Muscle of leg (tissue), 16 donors: ENCODE data around the gene RLF. TPM values are rescaled to one million over a fixed set of nuclear protein-coding genes. Genes with fewer than 3 reads are reported as not detected.

ENCODE experiments used
- DNase-seq: peaks from one replicate; pipeline ENCODE4 v3.0.0; 2013
- H3K27ac ChIP-seq: one replicate; pipeline ENCODE4 v1.5.1; 2013; ENCODE audit warnings: mild to moderate bottlenecking, low read length, control low read depth
- H3K27me3 ChIP-seq: one replicate; pipeline ENCODE4 v1.6.1; 2013; ENCODE audit warnings: low read length; ENCODE audit not compliant: control insufficient read depth, insufficient read depth
- H3K36me3 ChIP-seq: one replicate; pipeline ENCODE4 v1.6.1; 2013; ENCODE audit warnings: low read length; ENCODE audit not compliant: control insufficient read depth, insufficient read depth
- H3K4me1 ChIP-seq: one replicate; pipeline ENCODE4 v1.6.1; 2013; ENCODE audit warnings: low read length; ENCODE audit not compliant: control insufficient read depth, insufficient read depth
- H3K4me3 ChIP-seq: one replicate; pipeline ENCODE4 v1.5.1; 2013; ENCODE audit warnings: low read length, control low read depth
- H3K9me3 ChIP-seq: replicated peaks from 2 replicates; pipeline ENCODE4 v1.6.1; 2013; ENCODE audit warnings: low read depth, low read length; ENCODE audit not compliant: control insufficient read depth
- WGBS: methylation state at CpG from one replicate; pipeline ENCODE4 v1.1.5; 2013; ENCODE audit warnings: missing lambda C conversion rate; ENCODE audit not compliant: insufficient coverage; 5-methylcytosine and 5-hydroxymethylcytosine counted together
- long read RNA-seq, 11 donors: transcript quantifications; one replicate each; lab custom pipeline, GENCODE V29; 2026
- polyA plus RNA-seq, 8 donors: library from polyadenylated mRNA; unstranded; fragments of 120-200 nt; gene quantifications; one replicate each; pipeline versions ENCODE4 v1.2.1 to v1.2.3, GENCODE V29; 2013; ENCODE audit warnings: inconsistent platforms in 1 of 8, low replicate concordance in 1 of 8; ENCODE audit not compliant: insufficient read length in 8 of 8, insufficient read depth in 1 of 8
- total RNA-seq: library from RNA; stranded (reverse); fragments of 120-200 nt; gene quantifications from one replicate; pipeline ENCODE4 v1.2.4, GENCODE V29; 2013

RLF gene, protein sequence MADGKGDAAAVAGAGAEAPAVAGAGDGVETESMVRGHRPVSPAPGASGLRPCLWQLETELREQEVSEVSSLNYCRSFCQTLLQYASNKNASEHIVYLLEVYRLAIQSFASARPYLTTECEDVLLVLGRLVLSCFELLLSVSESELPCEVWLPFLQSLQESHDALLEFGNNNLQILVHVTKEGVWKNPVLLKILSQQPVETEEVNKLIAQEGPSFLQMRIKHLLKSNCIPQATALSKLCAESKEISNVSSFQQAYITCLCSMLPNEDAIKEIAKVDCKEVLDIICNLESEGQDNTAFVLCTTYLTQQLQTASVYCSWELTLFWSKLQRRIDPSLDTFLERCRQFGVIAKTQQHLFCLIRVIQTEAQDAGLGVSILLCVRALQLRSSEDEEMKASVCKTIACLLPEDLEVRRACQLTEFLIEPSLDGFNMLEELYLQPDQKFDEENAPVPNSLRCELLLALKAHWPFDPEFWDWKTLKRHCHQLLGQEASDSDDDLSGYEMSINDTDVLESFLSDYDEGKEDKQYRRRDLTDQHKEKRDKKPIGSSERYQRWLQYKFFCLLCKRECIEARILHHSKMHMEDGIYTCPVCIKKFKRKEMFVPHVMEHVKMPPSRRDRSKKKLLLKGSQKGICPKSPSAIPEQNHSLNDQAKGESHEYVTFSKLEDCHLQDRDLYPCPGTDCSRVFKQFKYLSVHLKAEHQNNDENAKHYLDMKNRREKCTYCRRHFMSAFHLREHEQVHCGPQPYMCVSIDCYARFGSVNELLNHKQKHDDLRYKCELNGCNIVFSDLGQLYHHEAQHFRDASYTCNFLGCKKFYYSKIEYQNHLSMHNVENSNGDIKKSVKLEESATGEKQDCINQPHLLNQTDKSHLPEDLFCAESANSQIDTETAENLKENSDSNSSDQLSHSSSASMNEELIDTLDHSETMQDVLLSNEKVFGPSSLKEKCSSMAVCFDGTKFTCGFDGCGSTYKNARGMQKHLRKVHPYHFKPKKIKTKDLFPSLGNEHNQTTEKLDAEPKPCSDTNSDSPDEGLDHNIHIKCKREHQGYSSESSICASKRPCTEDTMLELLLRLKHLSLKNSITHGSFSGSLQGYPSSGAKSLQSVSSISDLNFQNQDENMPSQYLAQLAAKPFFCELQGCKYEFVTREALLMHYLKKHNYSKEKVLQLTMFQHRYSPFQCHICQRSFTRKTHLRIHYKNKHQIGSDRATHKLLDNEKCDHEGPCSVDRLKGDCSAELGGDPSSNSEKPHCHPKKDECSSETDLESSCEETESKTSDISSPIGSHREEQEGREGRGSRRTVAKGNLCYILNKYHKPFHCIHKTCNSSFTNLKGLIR (N-terminal part only)
- 21.6 TPM for total RNA-seq
- 10 to 100 TPM; 11.4 to 17.6 (median 14.0) TPM for polyA plus RNA-seq
- long read RNA-seq, donor 1, full-length matches to known transcripts = 1 of 1 reads
- long read RNA-seq, donor 1, partial matches to known transcripts = 0 of 1 reads
- long read RNA-seq, donor 1, other reads (novel, unspliced or antisense) = 0 of 1 reads
- long read RNA-seq, donor 2, full-length matches to known transcripts = 2 of 2 reads
- long read RNA-seq, donor 2, partial matches to known transcripts = 0 of 2 reads
- long read RNA-seq, donor 2, other reads (novel, unspliced or antisense) = 0 of 2 reads
- long read RNA-seq, donor 3, full-length matches to known transcripts = 6 of 6 reads
- long read RNA-seq, donor 3, partial matches to known transcripts = 0 of 6 reads
- long read RNA-seq, donor 3, other reads (novel, unspliced or antisense) = 0 of 6 reads
- long read RNA-seq, donor 4, full-length matches to known transcripts = 1 of 1 reads
- long read RNA-seq, donor 4, partial matches to known transcripts = 0 of 1 reads
- long read RNA-seq, donor 4, other reads (novel, unspliced or antisense) = 0 of 1 reads
- long read RNA-seq, donor 5, full-length matches to known transcripts = 4 of 10 reads
- long read RNA-seq, donor 5, partial matches to known transcripts = 6 of 10 reads
- long read RNA-seq, donor 5, other reads (novel, unspliced or antisense) = 0 of 10 reads
- long read RNA-seq, donor 6, full-length matches to known transcripts = 4 of 4 reads
- long read RNA-seq, donor 6, partial matches to known transcripts = 0 of 4 reads
- long read RNA-seq, donor 6, other reads (novel, unspliced or antisense) = 0 of 4 reads
- long read RNA-seq, donor 7, full-length matches to known transcripts = 3 of 3 reads
- long read RNA-seq, donor 7, partial matches to known transcripts = 0 of 3 reads
- long read RNA-seq, donor 7, other reads (novel, unspliced or antisense) = 0 of 3 reads
- long read RNA-seq, donor 8, full-length matches to known transcripts = 4 of 4 reads
- long read RNA-seq, donor 8, partial matches to known transcripts = 0 of 4 reads
- long read RNA-seq, donor 8, other reads (novel, unspliced or antisense) = 0 of 4 reads
- long read RNA-seq, donor 9, full-length matches to known transcripts = 3 of 3 reads
- long read RNA-seq, donor 9, partial matches to known transcripts = 0 of 3 reads
- long read RNA-seq, donor 9, other reads (novel, unspliced or antisense) = 0 of 3 reads
- long read RNA-seq, donor 10, full-length matches to known transcripts = 5 of 10 reads
- long read RNA-seq, donor 10, partial matches to known transcripts = 5 of 10 reads
- long read RNA-seq, donor 10, other reads (novel, unspliced or antisense) = 0 of 10 reads
- long read RNA-seq, donor 11, full-length matches to known transcripts = 3 of 8 reads
- long read RNA-seq, donor 11, partial matches to known transcripts = 5 of 8 reads
- long read RNA-seq, donor 11, other reads (novel, unspliced or antisense) = 0 of 8 reads

DNA sequence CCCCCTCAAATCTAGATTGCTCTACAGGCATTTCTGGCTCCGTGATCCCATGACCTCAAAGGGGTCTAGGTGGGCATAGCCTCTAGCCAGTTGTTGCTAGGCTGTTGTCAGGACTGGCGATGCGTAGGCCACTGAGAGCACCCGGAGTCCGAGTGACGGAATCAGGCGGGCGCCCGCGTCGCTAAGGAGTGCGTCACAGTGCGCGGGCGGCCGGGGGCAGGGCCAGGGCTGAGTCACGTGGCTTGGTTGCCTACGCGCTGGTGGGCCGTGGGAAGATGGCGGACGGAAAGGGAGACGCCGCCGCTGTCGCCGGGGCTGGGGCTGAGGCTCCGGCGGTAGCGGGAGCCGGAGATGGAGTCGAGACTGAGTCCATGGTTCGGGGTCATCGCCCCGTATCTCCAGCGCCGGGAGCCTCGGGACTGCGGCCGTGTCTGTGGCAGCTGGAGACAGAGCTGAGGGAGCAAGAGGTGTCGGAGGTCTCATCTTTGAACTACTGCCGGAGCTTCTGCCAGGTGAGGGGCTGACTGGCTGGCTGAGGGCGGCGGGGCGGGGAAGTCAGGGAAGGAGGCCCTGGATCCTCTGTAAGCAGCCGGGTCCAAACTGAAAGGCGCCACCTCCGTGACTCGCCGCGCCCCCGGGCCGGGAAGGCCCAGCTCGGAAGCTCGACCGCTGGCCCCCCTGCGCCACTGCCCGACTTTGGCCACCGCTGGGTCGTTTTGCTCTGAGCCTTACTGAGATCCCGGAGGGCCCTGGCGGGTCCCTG, at the start of gene RLF:
TSS of gene RLF (plus strand) at position 263 of the 763 bp plus-strand sequence. CDS start at position 276, 13 bp downstream.
- Histone ChIP-seq H3K27ac (peak within 1 kb of the TSS; percentile 97), H3K4me1 (peaks cover 5% of the 10 kb centered on the region), H3K27me3 (no peaks in the 10 kb centered on the region), H3K36me3 (no peaks in the 10 kb centered on the region), H3K4me3 (peak within 1 kb of the TSS; percentile 88), H3K9me3 (no peaks in the 10 kb centered on the region)
- WGBS = under 1% methylated on average over 62 of the region's 62 CpGs
- peak; percentile 98 for DNase-seq

GRCh38 chr1:40114400-40114799, 46.8 kb upstream of the RLF start:
- no peaks in the 10 kb centered on the region for H3K36me3 ChIP-seq
- H3K4me3 ChIP-seq = no peak overlapping the region
- peaks cover 2% of the 10 kb centered on the region for H3K27me3 ChIP-seq
- no peak overlapping the region for H3K27ac ChIP-seq
- peaks cover 8% of the 10 kb centered on the region for H3K9me3 ChIP-seq
- no peak for DNase-seq
- WGBS = no CpG with 5 or more reads among the region's 3 CpGs
- H3K4me1 ChIP-seq = no peaks in the 10 kb centered on the region

GRCh38 chr1:40120128-40120527, 41.1 kb upstream of the RLF start:
- no peaks in the 10 kb centered on the region for H3K4me1 ChIP-seq
- peaks cover 6% of the 10 kb centered on the region for H3K27me3 ChIP-seq
- 79% methylated on average over 7 of the region's 7 CpGs for WGBS
- no peaks in the 10 kb centered on the region for H3K9me3 ChIP-seq
- DNase-seq = no peak
- H3K4me3 ChIP-seq = no peak overlapping the region
- no peaks in the 10 kb centered on the region for H3K36me3 ChIP-seq
- H3K27ac ChIP-seq = no peak overlapping the region

- H3K36me3 ChIP-seq = no peaks in the 10 kb centered on the region
Measured at GRCh38 chr1:40122855-40123254, 38.3 kb upstream of the RLF start.

DNA sequence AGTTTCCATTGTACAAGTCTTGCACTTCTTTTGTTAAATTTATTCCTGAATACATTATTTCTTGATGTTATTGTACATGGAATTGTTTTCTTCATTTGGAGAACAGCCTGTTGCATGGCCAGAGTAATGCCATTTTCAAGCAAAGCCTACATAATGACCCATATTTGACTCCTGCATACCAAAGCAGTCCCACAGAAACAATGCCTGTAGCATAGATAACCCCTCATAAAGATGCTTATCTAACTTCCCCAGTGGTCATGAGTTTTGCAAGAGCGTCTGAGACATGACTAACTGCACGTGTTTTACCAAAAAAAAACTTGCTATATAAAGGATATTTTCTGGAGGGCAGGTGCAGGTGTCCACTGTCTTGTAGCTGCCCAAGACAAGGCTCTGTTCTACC, 30.3 kb upstream of the RLF start:
- Histone ChIP-seq H3K27ac (no peak overlapping the region), H3K9me3 (peaks cover 3% of the 10 kb centered on the region), H3K27me3 (peaks cover 30% of the 10 kb centered on the region), H3K4me3 (no peak overlapping the region), H3K36me3 (no peaks in the 10 kb centered on the region), H3K4me1 (peaks cover 6% of the 10 kb centered on the region)
- DNase-seq = no peak
- no CpG with 5 or more reads among the region's 2 CpGs for WGBS

More at GRCh38 chr1:40122855-40123254, 38.3 kb upstream of the RLF start:
- Histone ChIP-seq H3K27me3 (peaks cover 6% of the 10 kb centered on the region), H3K4me3 (no peak overlapping the region), H3K27ac (no peak overlapping the region), H3K9me3 (no peaks in the 10 kb centered on the region), H3K4me1 (no peaks in the 10 kb centered on the region)
- DNase-seq = no peak

DNA sequence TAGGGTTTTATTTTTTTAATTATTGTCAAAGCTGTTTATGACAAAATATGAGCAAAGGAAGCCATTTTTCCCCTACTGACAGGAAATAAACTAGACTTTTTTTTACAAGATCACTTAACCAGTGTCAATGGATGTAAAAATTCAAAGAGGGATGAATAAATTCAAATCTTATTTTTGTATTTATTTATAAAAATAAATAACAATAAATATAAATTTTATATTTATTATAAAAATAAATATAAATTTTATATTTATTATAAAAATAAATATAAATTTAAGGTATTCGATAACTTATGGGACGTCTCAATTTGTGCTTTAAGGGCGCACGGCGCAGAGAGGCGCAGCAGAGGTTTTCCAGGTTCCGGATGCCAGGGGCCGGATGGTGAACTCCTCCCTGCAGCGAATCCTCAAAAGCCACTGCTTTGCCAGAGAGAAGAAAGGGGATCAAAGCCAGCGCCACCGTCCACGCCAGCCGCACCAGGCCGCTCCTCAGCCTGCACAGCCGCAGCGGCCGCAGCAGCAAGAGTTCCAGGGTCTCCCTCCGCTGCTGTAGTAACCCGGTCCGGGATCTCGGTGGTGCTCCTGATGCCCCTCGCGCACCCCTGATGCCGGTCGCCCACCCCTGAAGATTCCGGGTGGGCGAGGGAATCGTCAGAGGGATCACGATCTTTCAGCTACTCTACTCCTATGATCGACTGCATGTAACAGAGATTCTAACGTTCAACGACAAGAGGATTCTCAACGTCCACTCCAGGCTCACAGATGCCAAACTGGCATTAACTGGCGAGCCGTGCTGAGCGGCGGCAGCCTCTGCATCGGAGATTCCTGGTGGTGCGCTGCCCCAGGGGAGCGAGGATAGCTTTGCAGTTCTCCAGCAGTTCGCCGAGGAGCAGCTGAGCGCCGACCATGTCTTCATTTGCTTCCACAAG, 28.5 kb upstream of the RLF start:
- Histone ChIP-seq H3K4me1 (peaks cover 6% of the 10 kb centered on the region), H3K36me3 (no peaks in the 10 kb centered on the region), H3K4me3 (peak overlapping the region; percentile 19), H3K27me3 (peaks cover 34% of the 10 kb centered on the region), H3K9me3 (peaks cover 3% of the 10 kb centered on the region), H3K27ac (no peak overlapping the region)
- peak; percentile 19 for DNase-seq
- WGBS = 10% methylated on average over 34 of the region's 44 CpGs

DNA sequence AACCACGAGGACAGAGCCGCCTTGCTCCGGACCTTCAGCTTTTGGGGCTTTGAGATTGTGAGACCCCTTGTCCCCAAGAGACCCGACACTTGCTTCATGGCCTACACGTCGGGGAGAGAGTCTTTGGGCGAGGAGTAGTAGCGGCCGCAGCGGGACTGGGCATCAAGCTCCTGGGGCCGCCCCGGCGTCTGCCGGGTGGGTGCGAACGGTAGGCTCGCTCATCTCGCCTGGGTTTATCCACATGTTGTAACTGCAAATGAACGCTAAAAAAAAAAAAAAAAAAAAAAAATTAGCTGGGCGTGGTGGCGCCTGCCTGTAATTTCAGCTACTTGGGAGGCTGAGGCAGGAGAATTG, 27.9 kb upstream of the RLF start:
- Histone ChIP-seq H3K36me3 (no peaks in the 10 kb centered on the region), H3K27me3 (peaks cover 32% of the 10 kb centered on the region), H3K4me1 (peaks cover 6% of the 10 kb centered on the region), H3K27ac (no peak overlapping the region), H3K9me3 (peaks cover 3% of the 10 kb centered on the region), H3K4me3 (no peak overlapping the region)
- 61% methylated on average over 13 of the region's 21 CpGs for WGBS
- no peak for DNase-seq
